ENCODE data around the gene EPN1.

Gene EPN1

GRCh38 chr19:55674841-55675660 lies at the start of gene EPN1:
TSS of gene EPN1 (plus strand) at chr19:55675226. CDS start at chr19:55678628, 3,402 bp downstream.
- peak; percentile 99 for DNase-seq (ENCODE audit: low spot score)
- TF ChIP-seq CTCF (IDR thresholded peaks at IDR 0.05; ENCODE audit: extremely low read depth, insufficient read depth, missing control alignments): no peak
- in situ Hi-C loops (cut with MboI; ENCODE audit: low pct_unique_long_range_greater_than_20kb, low sequenced_read_pairs, unreplicated experiment): loop anchor here (25.0 kb wide), 1 partner anchor 637 kb away; the partner anchor contains the start of gene ZSCAN5A

DNA sequence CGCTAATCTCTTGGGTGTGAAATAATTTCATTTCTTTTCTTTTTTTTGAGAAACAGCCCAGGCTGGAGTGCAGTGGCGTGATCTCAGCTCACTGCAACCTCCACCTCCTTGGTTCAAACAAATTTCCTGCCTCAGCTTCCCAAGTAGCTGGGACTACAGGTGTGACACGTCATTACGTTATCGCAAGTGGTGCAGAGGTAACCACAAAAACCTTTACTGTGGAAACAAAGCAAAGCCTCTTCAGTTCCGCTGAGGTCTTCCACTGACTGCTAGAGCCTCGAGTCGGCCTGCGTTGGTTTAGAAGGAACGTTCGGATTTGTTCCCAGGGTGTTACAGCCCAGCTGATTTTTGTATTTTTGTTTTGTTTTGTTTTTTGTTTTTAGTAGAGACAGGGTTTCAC lies 48.7 kb upstream of the EPN1 start:
- no peak for TF ChIP-seq CTCF (IDR thresholded peaks at IDR 0.05; ENCODE audit: extremely low read depth, insufficient read depth, missing control alignments)
- in situ Hi-C loops (cut with MboI; ENCODE audit: low pct_unique_long_range_greater_than_20kb, low sequenced_read_pairs, unreplicated experiment): loop anchor here (5.0 kb wide), 1 partner anchor 119 kb away; no protein-coding TSS in a partner anchor
- DNase-seq (ENCODE audit: low spot score): no peak

DNA sequence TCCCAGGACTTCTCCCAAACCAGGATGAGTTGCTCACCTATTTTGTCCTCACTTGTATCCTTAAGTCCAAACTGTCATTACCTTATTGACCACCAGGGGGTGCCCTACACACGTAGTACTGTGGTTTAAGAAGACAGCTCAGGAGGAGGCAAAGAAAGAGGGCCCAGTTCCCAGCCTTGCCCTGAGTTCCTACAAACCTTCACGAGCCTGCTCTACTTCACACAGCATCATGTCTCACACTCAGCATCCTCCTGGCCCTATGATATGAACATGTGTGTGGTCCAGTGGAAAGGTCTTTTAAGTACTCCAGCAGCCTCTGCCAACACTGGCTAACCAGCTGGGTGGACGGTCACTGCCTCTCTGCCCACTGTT lies 42.6 kb upstream of the EPN1 start:
- no peak for DNase-seq (ENCODE audit: low spot score)
- TF ChIP-seq CTCF (IDR thresholded peaks at IDR 0.05; ENCODE audit: extremely low read depth, insufficient read depth, missing control alignments): peak; percentile 82
- in situ Hi-C loops (cut with MboI; ENCODE audit: low pct_unique_long_range_greater_than_20kb, low sequenced_read_pairs, unreplicated experiment): no loop called here

DNA sequence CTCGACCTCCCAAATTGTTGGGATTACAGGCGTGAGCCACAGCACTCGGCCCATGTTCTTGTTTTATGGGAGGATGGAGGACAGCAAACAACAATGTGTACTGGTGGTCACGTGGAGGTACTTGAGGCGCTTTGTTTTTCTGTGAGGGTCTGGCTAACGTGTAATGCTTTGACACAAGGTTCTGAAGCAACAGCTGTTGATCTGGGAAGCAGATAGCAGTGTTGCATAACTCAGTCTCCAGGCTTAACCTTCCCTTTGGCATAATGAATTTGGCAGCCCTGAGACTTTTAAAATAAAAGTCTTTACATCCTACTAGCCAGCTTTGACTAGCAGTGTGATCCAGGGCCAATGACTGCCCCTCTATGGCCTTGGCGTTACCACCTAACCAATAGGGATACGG lies 41.2 kb upstream of the EPN1 start:
- TF ChIP-seq CTCF (IDR thresholded peaks at IDR 0.05; ENCODE audit: extremely low read depth, insufficient read depth, missing control alignments): no peak
- in situ Hi-C loops (cut with MboI; ENCODE audit: low pct_unique_long_range_greater_than_20kb, low sequenced_read_pairs, unreplicated experiment): no loop called here
- DNase-seq (ENCODE audit: low spot score): no peak

DNA sequence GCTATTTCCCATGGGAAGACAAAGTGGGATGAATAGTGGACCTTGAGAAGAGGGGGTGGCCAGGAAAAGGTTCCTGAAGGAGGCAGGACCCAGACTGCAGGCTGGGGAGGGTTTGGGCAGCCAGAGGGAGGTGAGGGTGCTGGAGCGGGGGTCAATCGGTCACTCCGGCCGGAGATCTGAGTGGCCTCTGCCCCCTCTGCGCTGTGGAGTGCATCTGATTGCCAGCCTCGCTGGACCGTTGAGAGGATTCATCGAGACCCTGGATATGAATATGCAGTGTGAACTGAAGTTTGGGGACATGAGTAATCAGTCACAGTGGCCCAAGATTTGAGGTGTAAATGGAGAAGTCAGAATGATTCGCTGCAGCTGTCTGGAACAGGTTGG lies 39.7 kb upstream of the EPN1 start:
- DNase-seq (ENCODE audit: low spot score): no peak
- in situ Hi-C loops (cut with MboI; ENCODE audit: low pct_unique_long_range_greater_than_20kb, low sequenced_read_pairs, unreplicated experiment): no loop called here
- TF ChIP-seq CTCF (IDR thresholded peaks at IDR 0.05; ENCODE audit: extremely low read depth, insufficient read depth, missing control alignments): no peak

GRCh38 chr19:55635856-55636440 lies 39.1 kb upstream of the EPN1 start:
- in situ Hi-C loops (cut with MboI; ENCODE audit: low pct_unique_long_range_greater_than_20kb, low sequenced_read_pairs, unreplicated experiment): no loop called here
- TF ChIP-seq CTCF (IDR thresholded peaks at IDR 0.05; ENCODE audit: extremely low read depth, insufficient read depth, missing control alignments): no peak
- DNase-seq (ENCODE audit: low spot score): no peak

Data from GM13977 (cell line).